GM15510 (cell line): Measurements from ENCODE around the gene FAM3B.

Source experiments
- POLR2A ChIP-seq: IDR thresholded peaks from 3 replicates; pipeline ENCODE4 v1.6.1; 2011; ENCODE audit warnings: borderline replicate concordance; ENCODE audit not compliant: insufficient read length; ENCODE audit errors: extremely low read depth

The FAM3B gene

GRCh38 chr21:41369920-41370839 is 53.6 kb downstream of the FAM3B start:
- TF ChIP-seq POLR2A: no peak

DNA sequence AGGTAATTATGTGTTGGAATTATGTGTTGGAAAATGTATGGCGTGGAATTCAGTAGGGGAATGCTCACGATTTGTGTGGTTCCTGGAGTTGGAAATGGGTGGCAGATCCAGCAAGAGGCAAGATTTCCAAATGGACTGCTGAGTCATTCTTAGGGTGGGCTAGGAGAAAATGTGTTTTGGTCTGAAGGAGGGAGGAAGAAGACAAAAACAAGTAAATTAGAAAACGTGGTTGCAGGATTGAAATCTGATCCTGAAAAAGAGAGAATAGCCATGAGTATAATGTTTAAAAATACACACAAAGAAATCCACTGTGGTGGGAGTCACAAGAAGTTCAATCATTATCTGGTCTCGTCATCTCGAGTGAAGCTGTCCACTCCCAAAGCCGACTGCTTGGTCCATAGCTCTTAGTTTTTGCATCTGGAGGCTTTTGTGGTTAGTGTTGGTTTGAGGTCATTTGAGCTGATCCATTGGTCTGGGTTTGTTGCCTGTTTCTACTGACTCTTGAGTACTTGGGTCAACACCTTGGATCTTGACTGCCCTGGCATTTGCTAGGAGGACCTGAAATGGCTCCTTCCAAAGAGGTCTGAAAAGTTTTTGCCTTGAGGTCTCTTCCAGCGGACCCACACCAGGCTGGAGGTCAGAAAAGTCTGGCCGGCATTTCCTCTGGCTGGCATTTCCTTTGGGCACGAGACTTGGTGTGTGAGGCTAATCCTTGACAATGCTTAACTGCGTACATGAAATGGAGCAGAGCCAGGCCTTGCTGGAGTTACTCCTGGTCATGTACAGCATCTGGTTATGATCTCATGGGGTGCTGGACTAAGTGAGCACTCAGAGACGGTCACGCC is 54.5 kb downstream of the FAM3B start:
- TF ChIP-seq POLR2A: no peak

- no peak for TF ChIP-seq POLR2A
Observed at GRCh38 chr21:41371685-41372030, 55.1 kb downstream of the FAM3B start.

DNA sequence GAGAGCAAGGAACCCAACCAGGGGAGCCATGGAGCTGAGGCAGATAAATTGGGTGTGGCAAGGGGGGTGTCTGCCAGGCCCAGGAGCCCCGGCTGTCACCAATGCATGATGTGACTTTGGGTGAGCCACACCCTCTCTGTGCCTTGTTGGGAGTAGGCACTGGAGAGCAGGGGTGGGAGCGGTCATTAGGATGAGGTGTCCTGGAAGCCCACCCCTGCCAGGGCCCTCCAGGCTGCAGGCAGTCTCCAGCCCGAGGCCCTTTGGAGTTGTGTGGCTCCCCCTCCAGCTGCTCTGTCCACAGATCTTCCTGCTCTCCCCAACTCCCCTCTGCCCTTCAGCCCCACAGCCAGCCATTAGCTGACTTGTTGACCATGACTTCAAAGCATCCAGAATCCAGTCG is 56.7 kb downstream of the FAM3B start:
- TF ChIP-seq POLR2A: no peak

GRCh38 chr21:41373763-41374162 is 57.2 kb downstream of the FAM3B start:
- no peak for TF ChIP-seq POLR2A

- no peak for TF ChIP-seq POLR2A
Observed at GRCh38 chr21:41374177-41374712, 57.6 kb downstream of the FAM3B start.

GRCh38 chr21:41374867-41375533 is 58.4 kb downstream of the FAM3B start:
- no peak for TF ChIP-seq POLR2A

DNA sequence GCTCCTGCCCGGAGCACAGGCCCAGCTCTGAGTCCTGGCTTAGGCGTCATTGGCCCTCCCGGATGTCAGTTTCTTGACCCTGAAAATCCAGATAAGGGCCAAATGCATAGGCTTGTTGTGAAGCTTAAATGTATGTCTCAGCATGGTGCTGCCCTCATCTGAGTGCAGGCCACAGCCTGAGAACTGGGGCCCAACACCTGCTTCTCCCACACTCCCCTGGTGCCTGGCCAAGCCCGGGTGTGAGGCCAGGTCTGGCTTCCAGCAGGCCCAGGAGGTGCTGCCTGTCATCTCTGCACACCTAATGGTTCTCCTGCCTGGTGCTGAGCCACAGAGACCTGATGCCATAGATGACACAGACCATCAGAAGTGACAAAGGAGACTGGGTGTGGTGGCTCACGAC is 59.3 kb downstream of the FAM3B start:
- no peak for TF ChIP-seq POLR2A

- TF ChIP-seq POLR2A: no peak
Observed at GRCh38 chr21:41377715-41378114, 61.1 kb downstream of the FAM3B start.

GRCh38 chr21:41378849-41379248 is 62.2 kb downstream of the FAM3B start:
- TF ChIP-seq POLR2A: no peak

DNA sequence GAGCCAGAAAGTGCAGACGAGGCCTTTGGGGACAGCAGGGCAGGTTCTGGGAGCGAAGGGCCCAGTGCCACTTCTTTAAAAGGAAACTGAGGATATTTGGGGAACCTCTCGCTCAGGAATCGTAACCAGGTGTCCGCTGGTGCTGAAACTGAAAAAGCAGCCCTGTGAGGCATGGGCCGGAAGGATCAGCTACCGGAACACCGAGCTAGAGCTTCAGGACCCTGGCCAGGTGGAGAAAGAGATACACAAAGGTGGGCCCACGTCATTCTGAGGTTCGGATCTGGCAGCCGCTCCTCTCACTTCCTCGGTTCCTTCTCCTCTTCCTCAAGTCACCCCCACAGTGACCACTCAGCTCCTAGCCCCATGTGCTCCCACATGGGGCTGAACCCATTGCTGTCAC is 63.3 kb downstream of the FAM3B start:
- no peak for TF ChIP-seq POLR2A

DNA sequence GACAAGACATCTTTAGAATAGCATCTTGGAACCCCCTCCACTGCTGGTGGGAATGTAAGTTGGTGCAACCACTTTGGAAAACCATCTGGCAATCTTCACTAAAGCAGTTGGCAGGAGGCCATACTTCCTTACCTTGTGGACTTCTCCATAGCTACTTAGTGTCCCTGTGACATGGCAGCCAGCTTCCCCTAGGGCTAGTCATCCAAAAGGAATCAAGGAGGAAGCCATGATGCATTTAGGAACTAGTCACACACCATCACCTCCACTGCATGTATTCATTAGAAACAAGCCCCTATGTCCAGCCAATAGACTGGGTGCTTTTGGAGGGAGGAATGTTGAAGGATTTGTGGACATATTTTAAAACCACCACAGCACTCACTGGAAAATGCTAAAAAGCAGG is 65.1 kb downstream of the FAM3B start:
- TF ChIP-seq POLR2A: no peak

GRCh38 chr21:41387042-41387819 is 70.6 kb downstream of the FAM3B start:
- TF ChIP-seq POLR2A: no peak

GRCh38 chr21:41387824-41388223 is 71.2 kb downstream of the FAM3B start:
- no peak for TF ChIP-seq POLR2A
